Gastrocnemius medialis (tissue), 4 donors: ENCODE measurements around the gene SSU72.

Experiments used
- POLR2A ChIP-seq, 2 donors: fragments of 450-650 bp; IDR thresholded peaks; one replicate each; pipeline ENCODE4 v1.6.1; 2017; ENCODE audit warnings: antibody characterized with exemption in 2 of 2, mild to moderate bottlenecking in 2 of 2, moderate library complexity in 2 of 2
- TF ChIP-seq, protein P1 (sequence below), 5 experiments: fragments of 450-650 bp in 3 of 5; fragments of 200-600 bp in 2 of 5; sonication (generic) in 2 of 5; IDR thresholded peaks in 4 of 5; conservative IDR thresholded peaks in 1 of 5; 1 replicate in 4 of 5; 2 replicates in 1 of 5; pipeline ENCODE4 v1.5.1; 2016 to 2019; ENCODE audit warnings: antibody characterized with exemption in 5 of 5, mild to moderate bottlenecking in 3 of 5, moderate library complexity in 3 of 5

DNA sequence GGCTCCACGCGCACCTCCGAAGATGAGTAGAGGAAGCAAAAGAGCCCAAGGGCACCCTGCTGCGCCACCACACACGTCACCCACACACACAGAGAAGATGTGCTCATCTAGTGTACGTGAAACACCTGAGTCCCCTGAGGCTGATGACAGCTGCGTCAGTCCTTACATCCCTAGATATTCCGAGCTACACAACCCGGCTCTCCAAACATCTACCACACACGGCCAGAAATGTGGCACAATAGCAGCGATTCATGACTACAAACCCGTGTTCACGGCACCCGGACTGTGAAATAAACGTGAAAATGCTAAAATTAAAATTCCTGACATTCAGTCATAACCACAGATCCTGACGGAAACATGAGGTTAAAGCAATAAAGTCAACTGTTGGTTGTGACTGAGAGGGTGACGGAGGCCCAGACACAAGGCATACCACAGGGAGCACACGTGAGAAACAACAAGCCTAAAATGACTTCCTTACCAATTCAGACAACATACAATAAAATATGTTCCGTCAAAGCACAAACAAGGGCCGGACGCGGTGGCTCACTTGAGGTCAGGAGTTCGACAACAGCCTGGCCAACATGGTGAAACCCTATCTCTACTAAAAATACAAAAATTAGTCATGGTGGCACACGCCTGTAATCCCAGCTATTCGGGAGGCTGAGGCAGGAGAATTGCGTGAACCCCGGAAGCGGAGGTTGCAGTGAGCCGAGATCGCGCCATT lies 7.3 kb downstream of the SSU72 start:
- TF ChIP-seq, protein P1, sequence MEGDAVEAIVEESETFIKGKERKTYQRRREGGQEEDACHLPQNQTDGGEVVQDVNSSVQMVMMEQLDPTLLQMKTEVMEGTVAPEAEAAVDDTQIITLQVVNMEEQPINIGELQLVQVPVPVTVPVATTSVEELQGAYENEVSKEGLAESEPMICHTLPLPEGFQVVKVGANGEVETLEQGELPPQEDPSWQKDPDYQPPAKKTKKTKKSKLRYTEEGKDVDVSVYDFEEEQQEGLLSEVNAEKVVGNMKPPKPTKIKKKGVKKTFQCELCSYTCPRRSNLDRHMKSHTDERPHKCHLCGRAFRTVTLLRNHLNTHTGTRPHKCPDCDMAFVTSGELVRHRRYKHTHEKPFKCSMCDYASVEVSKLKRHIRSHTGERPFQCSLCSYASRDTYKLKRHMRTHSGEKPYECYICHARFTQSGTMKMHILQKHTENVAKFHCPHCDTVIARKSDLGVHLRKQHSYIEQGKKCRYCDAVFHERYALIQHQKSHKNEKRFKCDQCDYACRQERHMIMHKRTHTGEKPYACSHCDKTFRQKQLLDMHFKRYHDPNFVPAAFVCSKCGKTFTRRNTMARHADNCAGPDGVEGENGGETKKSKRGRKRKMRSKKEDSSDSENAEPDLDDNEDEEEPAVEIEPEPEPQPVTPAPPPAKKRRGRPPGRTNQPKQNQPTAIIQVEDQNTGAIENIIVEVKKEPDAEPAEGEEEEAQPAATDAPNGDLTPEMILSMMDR (IDR thresholded peaks at IDR 0.05 in 4 of 5, conservative IDR thresholded peaks at IDR 0.05 in 1 of 5): no peak
- TF ChIP-seq POLR2A (IDR thresholded peaks at IDR 0.05): peak in 1 of 2 donors; percentile 23
